WTC11 (cell line): ENCODE data around the gene KAT6B. TPM values are rescaled to one million over a fixed set of nuclear protein-coding genes. Genes with fewer than 3 reads are reported as not detected.

Experiments used
- ATAC-seq: fragments of 200-7000 bp; cut with Tn5 transposase; 2 replicates; pipeline ENCODE4 v1.10.0; 2021; ENCODE audit warnings: mild to moderate bottlenecking, moderate library complexity
- CTCF ChIA-PET: fragments of 300-600 bp; sonication (Branson Sonifier 250); formaldehyde crosslinking; loops from one replicate; lab custom pipeline; 2021; ENCODE audit warnings: antibody characterized with exemption; lab: Charles Lee
- POLR2A ChIA-PET: fragments of 350-600 bp; sonication (Branson Sonifier 250); formaldehyde crosslinking; loops from one replicate; lab custom pipeline; 2021; ENCODE audit warnings: antibody characterized with exemption; lab: Charles Lee
- DNase-seq: peaks from one replicate; pipeline ENCODE4 v3.0.0; 2021; ENCODE audit warnings: low spot score
- H3K27ac Mint-ChIP-seq: 2 replicates; pipeline ENCODE4 v1.8.0; 2021; ENCODE audit warnings: mixed read lengths
- H3K27me3 Mint-ChIP-seq: 2 replicates; pipeline ENCODE4 v1.8.0; 2021; ENCODE audit warnings: low read depth, mild to moderate bottlenecking, moderate library complexity, mixed read lengths
- H3K36me3 Mint-ChIP-seq: 2 replicates; pipeline ENCODE4 v1.8.0; 2021; ENCODE audit warnings: mixed read lengths
- H3K4me1 Mint-ChIP-seq: 2 replicates; pipeline ENCODE4 v1.8.0; 2022; ENCODE audit warnings: mixed read lengths
- H3K4me3 Mint-ChIP-seq: 2 replicates; pipeline ENCODE4 v1.8.0; 2021; ENCODE audit warnings: mild to moderate bottlenecking, moderate library complexity, mixed read lengths
- H3K9me3 Mint-ChIP-seq: 2 replicates; pipeline ENCODE4 v1.8.0; 2021; ENCODE audit warnings: mixed read lengths
- AFF4 ChIP-seq: sonication (generic); formaldehyde crosslinking; IDR thresholded peaks from 2 replicates; pipeline ENCODE4 v1.8.1; 2023; ENCODE audit warnings: mild to moderate bottlenecking, missing genetic modification reagents, borderline replicate concordance
- ATF1 ChIP-seq: sonication (generic); formaldehyde crosslinking; IDR thresholded peaks from 2 replicates; pipeline ENCODE4 v1.8.1; 2023; ENCODE audit warnings: mild to moderate bottlenecking, moderate library complexity, missing genetic modification reagents
- ATF6 ChIP-seq: sonication (generic); formaldehyde crosslinking; IDR thresholded peaks from 2 replicates; pipeline ENCODE4 v1.8.1; 2023; ENCODE audit warnings: mild to moderate bottlenecking, missing genetic modification reagents
- CBFB ChIP-seq: sonication (generic); formaldehyde crosslinking; IDR thresholded peaks from 2 replicates; pipeline ENCODE4 v1.8.1; 2022; ENCODE audit warnings: mild to moderate bottlenecking, low read depth, missing genetic modification reagents
- E2F4 ChIP-seq: sonication (generic); formaldehyde crosslinking; IDR thresholded peaks from 2 replicates; pipeline ENCODE4 v1.8.1; 2022; ENCODE audit warnings: low read depth, mild to moderate bottlenecking, moderate library complexity, missing genetic modification reagents, borderline replicate concordance
- JAZF1 ChIP-seq: fragments of 250-450 bp; sonication (Bioruptor Pico); IDR thresholded peaks from 2 replicates; pipeline ENCODE4 v1.9.0; 2021; ENCODE audit warnings: moderate library complexity, mild to moderate bottlenecking, inconsistent platforms
- MYBL2 ChIP-seq: sonication (generic); formaldehyde crosslinking; IDR thresholded peaks from 2 replicates; pipeline ENCODE4 v1.8.1; 2023; ENCODE audit warnings: mild to moderate bottlenecking, moderate library complexity, missing genetic modification reagents
- NFATC4 ChIP-seq: fragments of 250-450 bp; sonication (Bioruptor Pico); IDR thresholded peaks from 2 replicates; pipeline ENCODE4 v1.9.0; 2021; ENCODE audit warnings: mild to moderate bottlenecking
- NR1H2 ChIP-seq: sonication (generic); formaldehyde crosslinking; IDR thresholded peaks from 2 replicates; pipeline ENCODE4 v1.9.0; 2021; ENCODE audit warnings: mild to moderate bottlenecking, moderate library complexity, missing genetic modification reagents
- OVOL2 ChIP-seq: fragments of 250-450 bp; sonication (Bioruptor Pico); IDR thresholded peaks from 2 replicates; pipeline ENCODE4 v1.9.0; 2021; ENCODE audit warnings: mild to moderate bottlenecking, borderline replicate concordance
- PREB ChIP-seq: sonication (generic); formaldehyde crosslinking; IDR thresholded peaks from 2 replicates; pipeline ENCODE4 v1.8.1; 2022; ENCODE audit warnings: mild to moderate bottlenecking, missing genetic modification reagents, moderate library complexity, borderline replicate concordance
- TCF7 ChIP-seq: sonication (generic); formaldehyde crosslinking; IDR thresholded peaks from 2 replicates; pipeline ENCODE4 v1.8.0; 2022; ENCODE audit warnings: mild to moderate bottlenecking, low read depth, missing genetic modification reagents, moderate library complexity
- TEAD4 ChIP-seq: sonication (generic); formaldehyde crosslinking; IDR thresholded peaks from 2 replicates; pipeline ENCODE4 v1.8.0; 2022; ENCODE audit warnings: mild to moderate bottlenecking, missing genetic modification reagents
- ZBTB43 ChIP-seq: sonication (generic); formaldehyde crosslinking; IDR thresholded peaks from 2 replicates; pipeline ENCODE4 v1.8.1; 2023; ENCODE audit warnings: mild to moderate bottlenecking, missing genetic modification reagents
- total RNA-seq: library from RNA; stranded (reverse); gene quantifications from 3 replicates; pipeline ENCODE4 v1.2.3, GENCODE V29; 2021
- TF ChIP-seq, protein P1 (sequence below): sonication (generic); formaldehyde crosslinking; IDR thresholded peaks from 2 replicates; pipeline ENCODE4 v1.8.1; 2023; ENCODE audit warnings: mild to moderate bottlenecking, missing genetic modification reagents, moderate library complexity
- TF ChIP-seq, protein P2 (sequence below): sonication (generic); formaldehyde crosslinking; conservative IDR thresholded peaks from 2 replicates; pipeline ENCODE4 v1.8.1; 2023; ENCODE audit warnings: mild to moderate bottlenecking, low read depth, missing genetic modification reagents, moderate library complexity
- TF ChIP-seq, protein P3 (sequence below): sonication (generic); formaldehyde crosslinking; IDR thresholded peaks from 2 replicates; pipeline ENCODE4 v1.8.0; 2023; ENCODE audit warnings: missing genetic modification reagents, mild to moderate bottlenecking, borderline replicate concordance

KAT6B gene
- total RNA-seq, 1 experiment from 2014 or later = 18.5 TPM

GRCh38 chr10:74870191-74870590 lies 43.8 kb downstream of the KAT6B start:
- TF ChIP-seq ZBTB43 (CRISPR knock-in tag) (no peak), E2F4 (CRISPR knock-in tag) (no peak), CBFB (CRISPR knock-in tag) (no peak), AFF4 (CRISPR knock-in tag) (no peak), ATF1 (no peak), JAZF1 (no peak), NR1H2 (no peak), OVOL2 (CRISPR knock-in tag) (no peak), TCF7 (CRISPR knock-in tag) (no peak), ATF6 (no peak), MYBL2 (CRISPR knock-in tag) (no peak), NFATC4 (CRISPR knock-in tag) (no peak), PREB (no peak), TEAD4 (CRISPR knock-in tag) (no peak)
- TF ChIP-seq, protein P1, sequence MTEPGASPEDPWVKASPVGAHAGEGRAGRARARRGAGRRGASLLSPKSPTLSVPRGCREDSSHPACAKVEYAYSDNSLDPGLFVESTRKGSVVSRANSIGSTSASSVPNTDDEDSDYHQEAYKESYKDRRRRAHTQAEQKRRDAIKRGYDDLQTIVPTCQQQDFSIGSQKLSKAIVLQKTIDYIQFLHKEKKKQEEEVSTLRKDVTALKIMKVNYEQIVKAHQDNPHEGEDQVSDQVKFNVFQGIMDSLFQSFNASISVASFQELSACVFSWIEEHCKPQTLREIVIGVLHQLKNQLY (CRISPR knock-in tag) = no peak
- TF ChIP-seq, protein P2, sequence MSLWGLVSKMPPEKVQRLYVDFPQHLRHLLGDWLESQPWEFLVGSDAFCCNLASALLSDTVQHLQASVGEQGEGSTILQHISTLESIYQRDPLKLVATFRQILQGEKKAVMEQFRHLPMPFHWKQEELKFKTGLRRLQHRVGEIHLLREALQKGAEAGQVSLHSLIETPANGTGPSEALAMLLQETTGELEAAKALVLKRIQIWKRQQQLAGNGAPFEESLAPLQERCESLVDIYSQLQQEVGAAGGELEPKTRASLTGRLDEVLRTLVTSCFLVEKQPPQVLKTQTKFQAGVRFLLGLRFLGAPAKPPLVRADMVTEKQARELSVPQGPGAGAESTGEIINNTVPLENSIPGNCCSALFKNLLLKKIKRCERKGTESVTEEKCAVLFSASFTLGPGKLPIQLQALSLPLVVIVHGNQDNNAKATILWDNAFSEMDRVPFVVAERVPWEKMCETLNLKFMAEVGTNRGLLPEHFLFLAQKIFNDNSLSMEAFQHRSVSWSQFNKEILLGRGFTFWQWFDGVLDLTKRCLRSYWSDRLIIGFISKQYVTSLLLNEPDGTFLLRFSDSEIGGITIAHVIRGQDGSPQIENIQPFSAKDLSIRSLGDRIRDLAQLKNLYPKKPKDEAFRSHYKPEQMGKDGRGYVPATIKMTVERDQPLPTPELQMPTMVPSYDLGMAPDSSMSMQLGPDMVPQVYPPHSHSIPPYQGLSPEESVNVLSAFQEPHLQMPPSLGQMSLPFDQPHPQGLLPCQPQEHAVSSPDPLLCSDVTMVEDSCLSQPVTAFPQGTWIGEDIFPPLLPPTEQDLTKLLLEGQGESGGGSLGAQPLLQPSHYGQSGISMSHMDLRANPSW (CRISPR knock-in tag) = no peak
- TF ChIP-seq, protein P3, sequence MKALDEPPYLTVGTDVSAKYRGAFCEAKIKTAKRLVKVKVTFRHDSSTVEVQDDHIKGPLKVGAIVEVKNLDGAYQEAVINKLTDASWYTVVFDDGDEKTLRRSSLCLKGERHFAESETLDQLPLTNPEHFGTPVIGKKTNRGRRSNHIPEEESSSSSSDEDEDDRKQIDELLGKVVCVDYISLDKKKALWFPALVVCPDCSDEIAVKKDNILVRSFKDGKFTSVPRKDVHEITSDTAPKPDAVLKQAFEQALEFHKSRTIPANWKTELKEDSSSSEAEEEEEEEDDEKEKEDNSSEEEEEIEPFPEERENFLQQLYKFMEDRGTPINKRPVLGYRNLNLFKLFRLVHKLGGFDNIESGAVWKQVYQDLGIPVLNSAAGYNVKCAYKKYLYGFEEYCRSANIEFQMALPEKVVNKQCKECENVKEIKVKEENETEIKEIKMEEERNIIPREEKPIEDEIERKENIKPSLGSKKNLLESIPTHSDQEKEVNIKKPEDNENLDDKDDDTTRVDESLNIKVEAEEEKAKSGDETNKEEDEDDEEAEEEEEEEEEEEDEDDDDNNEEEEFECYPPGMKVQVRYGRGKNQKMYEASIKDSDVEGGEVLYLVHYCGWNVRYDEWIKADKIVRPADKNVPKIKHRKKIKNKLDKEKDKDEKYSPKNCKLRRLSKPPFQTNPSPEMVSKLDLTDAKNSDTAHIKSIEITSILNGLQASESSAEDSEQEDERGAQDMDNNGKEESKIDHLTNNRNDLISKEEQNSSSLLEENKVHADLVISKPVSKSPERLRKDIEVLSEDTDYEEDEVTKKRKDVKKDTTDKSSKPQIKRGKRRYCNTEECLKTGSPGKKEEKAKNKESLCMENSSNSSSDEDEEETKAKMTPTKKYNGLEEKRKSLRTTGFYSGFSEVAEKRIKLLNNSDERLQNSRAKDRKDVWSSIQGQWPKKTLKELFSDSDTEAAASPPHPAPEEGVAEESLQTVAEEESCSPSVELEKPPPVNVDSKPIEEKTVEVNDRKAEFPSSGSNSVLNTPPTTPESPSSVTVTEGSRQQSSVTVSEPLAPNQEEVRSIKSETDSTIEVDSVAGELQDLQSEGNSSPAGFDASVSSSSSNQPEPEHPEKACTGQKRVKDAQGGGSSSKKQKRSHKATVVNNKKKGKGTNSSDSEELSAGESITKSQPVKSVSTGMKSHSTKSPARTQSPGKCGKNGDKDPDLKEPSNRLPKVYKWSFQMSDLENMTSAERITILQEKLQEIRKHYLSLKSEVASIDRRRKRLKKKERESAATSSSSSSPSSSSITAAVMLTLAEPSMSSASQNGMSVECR = no peak
- TF ChIP-seq, all 79 proteins: peak for 0
- ChIA-PET POLR2A (no interaction called here), CTCF (no interaction called here)
- peaks cover 15% of the 10 kb centered on the region for H3K4me1 Mint-ChIP-seq
- no peak overlapping the region for H3K27ac Mint-ChIP-seq
- no peaks in the 10 kb centered on the region for H3K27me3 Mint-ChIP-seq
- H3K9me3 Mint-ChIP-seq = no peaks in the 10 kb centered on the region
- ATAC-seq (no peak), DNase-seq (no peak)
- H3K4me3 Mint-ChIP-seq = no peak overlapping the region
- H3K36me3 Mint-ChIP-seq = no peaks in the 10 kb centered on the region
